GM12892 (cell line): Measurements from ENCODE around the gene ARHGAP9.
A peak's percentile ranks its signal among the peaks of the same experiment; 100 is the strongest.

Experiments used
- DNase-seq: peaks from one replicate; pipeline ENCODE4 v3.0.0; 2011; ENCODE audit not compliant: insufficient read length
- FAIRE-seq: peaks from 2 replicates; lab custom pipeline; 2011; peaks lifted over from hg19 to GRCh38; lab: Jason Lieb, UNC
- POLR2A ChIP-seq: IDR thresholded peaks from 2 replicates; pipeline ENCODE4 v1.6.1; 2011; ENCODE audit warnings: low read depth, low read length, control low read depth
- POLR2AphosphoS5 ChIP-seq: IDR thresholded peaks from 2 replicates; pipeline ENCODE4 v1.6.1; 2011; ENCODE audit warnings: low read depth, low read length, control low read depth
- TAF1 ChIP-seq: IDR thresholded peaks from 2 replicates; pipeline ENCODE4 v1.6.1; 2011; ENCODE audit warnings: low read depth, mild to moderate bottlenecking, control low read depth, low read length, borderline replicate concordance

Gene ARHGAP9

DNA sequence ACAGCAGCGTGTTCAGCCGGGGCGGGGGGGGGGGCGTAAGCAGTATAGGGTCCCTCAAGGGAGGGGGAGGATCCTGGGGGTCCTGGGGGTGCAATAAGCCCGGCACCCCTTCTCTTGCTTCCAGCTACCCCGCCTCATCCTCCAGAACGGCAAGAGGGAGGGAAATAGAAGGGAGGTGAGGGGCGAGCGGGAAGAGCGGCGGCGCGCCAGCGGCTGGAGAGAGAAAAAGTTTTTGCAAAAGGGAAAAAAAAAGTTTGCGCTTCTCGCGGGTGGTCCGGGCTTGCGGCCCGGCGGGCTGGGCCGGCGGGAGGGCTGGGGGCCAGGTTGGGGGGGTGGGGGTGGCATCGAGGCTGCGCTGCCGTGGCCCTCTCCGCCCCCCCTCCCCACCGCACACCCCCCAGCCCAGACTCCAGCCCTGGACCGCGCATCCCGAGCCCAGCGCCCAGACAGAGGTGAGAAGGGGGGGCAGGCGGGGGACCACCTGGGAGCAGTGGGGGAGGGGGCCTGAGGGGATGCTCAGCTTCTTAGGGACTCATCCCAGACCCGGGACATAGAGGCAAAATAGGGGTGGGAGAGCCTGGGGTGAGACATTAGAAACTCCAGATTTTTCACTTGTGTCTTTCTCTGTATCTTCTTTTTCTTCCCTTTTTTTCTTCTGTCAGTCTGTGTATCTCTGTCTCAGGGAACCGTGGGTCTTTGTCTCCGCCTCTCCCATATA lies 19.8 kb downstream of the ARHGAP9 start, which contains the start of gene GLI1:
Gene GLI1, plus strand, starts transcription at position 36 of the 718 bp plus-strand sequence. CDS start 3,907 bp downstream, outside the sequence.
- FAIRE-seq, result no peak

DNA sequence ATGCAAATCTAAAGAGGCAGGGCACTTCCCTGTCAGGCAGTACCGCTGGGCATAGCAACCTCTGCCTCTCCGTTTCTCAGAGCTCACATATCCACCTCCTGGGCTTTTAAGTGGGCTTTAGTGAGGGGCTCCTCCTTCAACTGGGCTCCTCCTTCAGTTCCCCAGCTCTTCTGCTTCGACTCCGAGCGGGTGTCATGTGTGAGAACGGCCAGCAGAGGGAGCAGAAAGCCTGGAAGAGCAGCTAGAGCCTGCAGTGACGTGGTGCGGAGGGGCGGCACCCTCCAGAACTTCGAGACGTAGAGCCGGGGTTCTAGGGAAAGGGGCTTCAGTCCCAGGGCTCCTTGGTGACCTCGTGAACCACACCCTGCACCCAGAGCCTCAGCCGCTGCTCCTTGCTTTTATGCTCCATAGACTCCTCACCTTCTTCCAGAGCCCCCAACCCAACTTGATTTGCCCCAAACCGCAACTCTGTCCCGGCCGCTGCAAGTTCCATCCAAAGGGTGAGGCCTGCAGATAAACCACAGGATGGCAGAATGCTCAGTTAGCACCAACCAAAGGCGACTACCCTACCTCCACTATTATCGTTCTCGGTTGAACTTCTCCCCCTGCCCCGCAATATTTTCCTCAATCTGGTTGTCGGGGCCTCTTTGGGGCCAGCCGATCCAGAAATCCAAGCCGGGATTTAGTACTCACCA lies 20.5 kb downstream of the ARHGAP9 start:
- peak; percentile 67 for DNase-seq
- peak; percentile 69 for FAIRE-seq
- TF ChIP-seq POLR2AphosphoS5 (0 out of 2 replicates have a peak, but pooled peaks have one; percentile 41), POLR2A (peak; percentile 64), TAF1 (no peak)

More for the DNA sequence above, 19.8 kb downstream of the ARHGAP9 start, which contains the start of gene GLI1:
- TF ChIP-seq TAF1 (no peak), POLR2A (no peak), POLR2AphosphoS5 (no peak)
- DNase-seq, result no peak

DNA sequence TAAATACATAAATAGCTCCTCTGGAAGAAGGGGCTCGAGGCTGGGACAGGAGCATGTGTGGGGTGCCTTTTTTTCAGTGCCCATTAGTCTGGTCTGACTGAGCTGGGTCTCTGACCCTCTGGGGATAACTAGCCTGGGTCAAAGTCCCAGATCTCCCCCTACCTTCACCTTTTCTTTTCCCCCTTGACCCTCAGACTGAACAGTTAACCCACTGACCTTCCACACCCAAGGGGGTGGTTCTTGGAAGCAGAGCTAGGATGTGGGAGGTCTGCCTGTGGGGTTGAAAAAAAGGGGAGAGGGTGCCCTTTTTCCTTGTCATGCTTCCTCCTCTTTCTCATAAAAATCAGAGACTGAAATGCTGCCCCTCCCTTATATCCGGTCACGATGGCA lies 21.0 kb downstream of the ARHGAP9 start:
- FAIRE-seq, result no peak
- no peak for DNase-seq
- TF ChIP-seq POLR2A, result no peak

DNA sequence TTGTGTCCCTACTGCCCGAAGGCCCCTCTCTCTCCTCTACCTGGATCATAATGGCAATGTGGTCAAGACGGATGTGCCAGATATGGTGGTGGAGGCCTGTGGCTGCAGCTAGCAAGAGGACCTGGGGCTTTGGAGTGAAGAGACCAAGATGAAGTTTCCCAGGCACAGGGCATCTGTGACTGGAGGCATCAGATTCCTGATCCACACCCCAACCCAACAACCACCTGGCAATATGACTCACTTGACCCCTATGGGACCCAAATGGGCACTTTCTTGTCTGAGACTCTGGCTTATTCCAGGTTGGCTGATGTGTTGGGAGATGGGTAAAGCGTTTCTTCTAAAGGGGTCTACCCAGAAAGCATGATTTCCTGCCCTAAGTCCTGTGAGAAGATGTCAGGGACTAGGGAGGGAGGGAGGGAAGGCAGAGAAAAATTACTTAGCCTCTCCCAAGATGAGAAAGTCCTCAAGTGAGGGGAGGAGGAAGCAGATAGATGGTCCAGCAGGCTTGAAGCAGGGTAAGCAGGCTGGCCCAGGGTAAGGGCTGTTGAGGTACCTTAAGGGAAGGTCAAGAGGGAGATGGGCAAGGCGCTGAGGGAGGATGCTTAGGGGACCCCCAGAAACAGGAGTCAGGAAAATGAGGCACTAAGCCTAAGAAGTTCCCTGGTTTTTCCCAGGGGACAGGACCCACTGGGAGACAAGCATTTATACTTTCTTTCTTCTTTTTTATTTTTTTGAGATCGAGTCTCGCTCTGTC lies 22.8 kb downstream of the ARHGAP9 start:
- TF ChIP-seq POLR2AphosphoS5 (no peak), POLR2A (no peak), TAF1 (no peak)
- DNase-seq (no peak), FAIRE-seq (no peak)

DNA sequence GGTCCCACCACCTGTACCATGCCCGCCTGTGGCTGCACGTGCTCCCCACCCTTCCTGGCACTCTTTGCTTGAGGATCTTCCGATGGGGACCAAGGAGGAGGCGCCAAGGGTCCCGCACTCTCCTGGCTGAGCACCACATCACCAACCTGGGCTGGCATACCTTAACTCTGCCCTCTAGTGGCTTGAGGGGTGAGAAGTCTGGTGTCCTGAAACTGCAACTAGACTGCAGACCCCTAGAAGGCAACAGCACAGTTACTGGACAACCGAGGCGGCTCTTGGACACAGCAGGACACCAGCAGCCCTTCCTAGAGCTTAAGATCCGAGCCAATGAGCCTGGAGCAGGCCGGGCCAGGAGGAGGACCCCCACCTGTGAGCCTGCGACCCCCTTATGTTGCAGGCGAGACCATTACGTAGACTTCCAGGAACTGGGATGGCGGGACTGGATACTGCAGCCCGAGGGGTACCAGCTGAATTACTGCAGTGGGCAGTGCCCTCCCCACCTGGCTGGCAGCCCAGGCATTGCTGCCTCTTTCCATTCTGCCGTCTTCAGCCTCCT lies 23.4 kb downstream of the ARHGAP9 start:
- DNase-seq (no peak), FAIRE-seq (peak; percentile 92)
- TF ChIP-seq TAF1 (no peak), POLR2AphosphoS5 (no peak), POLR2A (no peak)

DNA sequence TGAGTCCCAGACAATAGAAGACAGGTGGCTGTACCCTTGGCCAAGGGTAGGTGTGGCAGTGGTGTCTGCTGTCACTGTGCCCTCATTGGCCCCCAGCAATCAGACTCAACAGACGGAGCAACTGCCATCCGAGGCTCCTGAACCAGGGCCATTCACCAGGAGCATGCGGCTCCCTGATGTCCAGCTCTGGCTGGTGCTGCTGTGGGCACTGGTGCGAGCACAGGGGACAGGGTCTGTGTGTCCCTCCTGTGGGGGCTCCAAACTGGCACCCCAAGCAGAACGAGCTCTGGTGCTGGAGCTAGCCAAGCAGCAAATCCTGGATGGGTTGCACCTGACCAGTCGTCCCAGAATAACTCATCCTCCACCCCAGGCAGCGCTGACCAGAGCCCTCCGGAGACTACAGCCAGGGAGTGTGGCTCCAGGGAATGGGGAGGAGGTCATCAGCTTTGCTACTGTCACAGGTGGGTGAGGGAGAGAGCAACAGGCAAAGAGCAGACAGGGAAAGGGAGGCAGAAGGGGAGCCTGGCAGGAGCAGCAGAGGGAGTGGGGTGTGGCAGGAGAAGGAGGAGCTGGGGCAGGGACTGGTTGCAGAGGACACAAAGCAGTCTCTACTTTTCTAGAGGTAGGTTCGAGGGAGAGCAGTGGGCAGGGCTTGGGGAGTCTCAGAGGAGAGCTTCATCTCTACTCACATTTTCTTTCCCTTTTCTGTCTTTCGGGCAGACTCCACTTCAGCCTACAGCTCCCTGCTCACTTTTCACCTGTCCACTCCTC lies 24.1 kb downstream of the ARHGAP9 start:
- no peak for TF ChIP-seq TAF1
- no peak for TF ChIP-seq POLR2AphosphoS5
- TF ChIP-seq POLR2A, result no peak
- DNase-seq (no peak), FAIRE-seq (no peak)

DNA sequence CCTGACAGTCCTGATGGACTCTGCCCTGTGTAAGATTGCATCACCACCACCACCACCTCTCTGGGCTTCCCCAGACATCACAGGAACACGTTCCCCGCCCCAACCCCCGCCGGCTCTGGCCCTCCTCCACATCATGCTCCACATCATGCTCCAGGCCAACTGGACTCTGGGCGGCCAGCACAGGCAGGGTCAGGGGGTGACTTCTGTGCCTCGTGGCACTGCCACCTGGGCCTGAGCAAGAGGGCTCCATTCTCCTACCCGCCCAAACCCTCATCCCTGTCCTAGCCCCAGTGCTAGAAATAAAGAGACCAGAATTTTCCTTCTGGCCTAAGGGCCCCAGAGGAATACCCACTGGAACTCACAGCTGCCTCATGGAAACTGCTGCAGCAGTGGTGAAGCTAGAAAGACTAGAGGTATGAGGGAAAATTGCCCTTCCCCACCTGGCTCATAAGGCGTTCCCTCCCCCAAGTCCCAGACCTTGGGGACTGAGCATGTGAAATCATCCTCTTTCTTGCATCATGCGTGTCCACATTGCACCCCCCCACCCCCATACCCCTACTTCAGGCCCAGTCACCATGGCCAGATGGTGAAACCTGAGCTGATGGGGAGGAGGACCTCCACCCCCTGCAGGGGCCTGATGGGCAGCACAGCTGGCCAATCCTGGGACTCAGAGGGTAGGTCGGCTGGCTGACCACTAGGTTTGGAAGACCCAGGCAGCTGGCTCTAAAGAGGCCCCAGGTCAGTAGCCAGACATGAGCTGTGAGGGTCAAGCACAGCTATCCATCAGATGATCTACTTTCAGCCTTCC lies 24.9 kb downstream of the ARHGAP9 start, which contains the start of gene INHBE:
Gene INHBE, plus strand, starts transcription at position 742 of the 808 bp plus-strand sequence. CDS start 230 bp downstream, outside the sequence.
- no peak for FAIRE-seq
- DNase-seq, result no peak
- TF ChIP-seq TAF1 (no peak), POLR2AphosphoS5 (no peak), POLR2A (no peak)

DNA sequence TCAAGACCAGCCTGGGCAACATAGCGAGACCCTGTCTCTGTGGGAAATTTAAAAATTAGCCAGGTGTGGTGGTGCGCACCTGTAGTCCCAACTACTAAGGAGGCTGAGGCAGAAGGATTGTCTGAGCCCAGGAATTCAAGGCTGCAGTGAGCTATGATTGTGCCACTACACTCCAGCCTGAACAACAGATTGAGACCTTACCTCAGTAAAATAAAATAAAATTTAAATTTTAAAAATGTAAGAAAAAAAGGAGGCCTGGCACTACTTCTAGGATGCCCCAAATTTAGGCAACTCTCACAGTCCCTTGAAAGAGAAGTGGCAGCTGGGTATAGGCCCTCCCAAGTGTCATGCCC lies 25.5 kb downstream of the ARHGAP9 start:
- FAIRE-seq (no peak), DNase-seq (no peak)
- no peak for TF ChIP-seq POLR2A
- no peak for TF ChIP-seq POLR2AphosphoS5
- no peak for TF ChIP-seq TAF1

DNA sequence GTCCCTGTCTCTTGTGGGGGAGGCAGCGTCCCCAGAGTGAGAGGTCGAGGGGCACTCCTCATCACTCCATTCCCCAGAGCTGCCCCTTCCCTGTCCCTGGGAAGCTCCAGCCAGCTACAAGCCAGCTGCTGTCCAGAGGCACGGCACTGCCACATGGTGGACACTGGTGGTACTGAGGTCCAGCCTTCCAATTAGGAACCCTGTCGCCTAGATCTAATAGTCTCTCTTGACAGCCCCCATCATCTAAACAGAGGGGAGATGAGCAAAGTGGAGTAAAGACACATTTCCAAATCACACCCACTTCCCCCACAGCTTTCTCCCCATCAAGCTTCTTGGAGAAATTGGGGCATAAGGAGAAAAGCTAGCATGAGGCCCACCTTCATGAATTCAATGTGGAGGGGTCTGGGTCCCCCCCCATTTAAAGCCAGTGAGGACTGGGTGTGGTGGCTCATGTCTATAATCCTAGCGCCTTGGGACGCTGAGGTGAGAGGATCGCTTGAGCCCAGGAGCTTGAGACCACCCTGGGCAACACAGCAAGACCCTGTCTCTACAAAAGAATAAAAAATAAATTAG lies 26.6 kb downstream of the ARHGAP9 start:
- DNase-seq (no peak), FAIRE-seq (peak; percentile 44)
- TF ChIP-seq POLR2AphosphoS5, result no peak
- TF ChIP-seq POLR2A, result no peak
- TF ChIP-seq TAF1, result no peak
